Measurements from ENCODE around the gene AAR2.

AAR2 gene

GRCh38 chr20:36262440-36262839, 26.2 kb downstream of the AAR2 start:
- no peak for DNase-seq

- DNase-seq, result no peak
Measured at GRCh38 chr20:36264426-36265246, 28.4 kb downstream of the AAR2 start.

- no peak for DNase-seq
Measured at GRCh38 chr20:36266189-36266588, 29.9 kb downstream of the AAR2 start.

GRCh38 chr20:36267605-36268381, 31.5 kb downstream of the AAR2 start:
- no peak for DNase-seq

GRCh38 chr20:36268440-36269342, 32.4 kb downstream of the AAR2 start:
- no peak for DNase-seq

- DNase-seq, result no peak
Measured at GRCh38 chr20:36269507-36269906, 33.2 kb downstream of the AAR2 start.

- no peak for DNase-seq
Measured at GRCh38 chr20:36270744-36271638, 34.7 kb downstream of the AAR2 start.

GRCh38 chr20:36271639-36272546, 35.6 kb downstream of the AAR2 start:
- no peak for DNase-seq

- DNase-seq, result no peak
Measured at GRCh38 chr20:36272547-36273220, 36.4 kb downstream of the AAR2 start.

- DNase-seq, result no peak
Measured at GRCh38 chr20:36273414-36274180, 37.3 kb downstream of the AAR2 start.

GRCh38 chr20:36274181-36274841, 38.0 kb downstream of the AAR2 start:
- no peak for DNase-seq

- DNase-seq, result no peak
Measured at GRCh38 chr20:36275011-36275410, 38.7 kb downstream of the AAR2 start.

GRCh38 chr20:36275441-36276189, 39.3 kb downstream of the AAR2 start:
- no peak for DNase-seq

GRCh38 chr20:36277546-36277945, 41.3 kb downstream of the AAR2 start:
- no peak for DNase-seq

GRCh38 chr20:36279362-36279761, 43.1 kb downstream of the AAR2 start:
- no peak for DNase-seq

GRCh38 chr20:36279776-36280175, 43.5 kb downstream of the AAR2 start:
- no peak for DNase-seq

GRCh38 chr20:36281785-36282380, 45.6 kb downstream of the AAR2 start:
- DNase-seq, result no peak

- no peak for DNase-seq
Measured at GRCh38 chr20:36284751-36285150, 48.5 kb downstream of the AAR2 start.
